Epithelial cell of proximal tubule (primary cell): ENCODE data around the gene RNF123. TPM values are rescaled to one million over a fixed set of nuclear protein-coding genes. Genes with fewer than 3 reads are reported as not detected.

Source experiments
- DNase-seq: peaks from one replicate; pipeline ENCODE4 v3.0.0-alpha.2; 2011; ENCODE audit warnings: low read depth
- H3K4me3 ChIP-seq: 2 replicates; pipeline ENCODE4 v1.5.1; 2011; ENCODE audit warnings: low read depth, mild to moderate bottlenecking, low read length
- CTCF ChIP-seq: conservative IDR thresholded peaks from 2 replicates; pipeline ENCODE4 v1.5.1; 2012; ENCODE audit warnings: low read depth, mild to moderate bottlenecking, low read length
- total RNA-seq: library from RNA; depleted of rRNA; stranded (reverse); fragments of >200 nt; gene quantifications from 2 replicates; pipeline ENCODE4 v1.2.3, GENCODE V29; 2015

Gene RNF123
- total RNA-seq, 1 donor from 2014 or later: 18.0 TPM

- TF ChIP-seq CTCF: no peak
- H3K4me3 ChIP-seq: no peak overlapping the region
- DNase-seq: no peak
Measured at GRCh38 chr3:49703956-49704355, 14.6 kb downstream of the RNF123 start.

GRCh38 chr3:49704629-49705028 lies 15.3 kb downstream of the RNF123 start:
- DNase-seq: no peak
- H3K4me3 ChIP-seq: no peak overlapping the region
- TF ChIP-seq CTCF: no peak

- DNase-seq: no peak
- no peak overlapping the region for H3K4me3 ChIP-seq
Measured at GRCh38 chr3:49705390-49705960, 16.1 kb downstream of the RNF123 start.

GRCh38 chr3:49706456-49707112 lies 17.2 kb downstream of the RNF123 start:
- no peak for TF ChIP-seq CTCF
- H3K4me3 ChIP-seq: no peak overlapping the region
- DNase-seq: no peak

More at GRCh38 chr3:49705390-49705960, 16.1 kb downstream of the RNF123 start:
- TF ChIP-seq CTCF: no peak

- DNase-seq: no peak
- H3K4me3 ChIP-seq: no peak overlapping the region
- TF ChIP-seq CTCF: no peak
Measured at GRCh38 chr3:49707113-49707480, 17.7 kb downstream of the RNF123 start.

GRCh38 chr3:49709852-49710251 lies 20.5 kb downstream of the RNF123 start:
- no peak for DNase-seq
- H3K4me3 ChIP-seq: no peak overlapping the region
- TF ChIP-seq CTCF: no peak

- no peak for DNase-seq
- no peak overlapping the region for H3K4me3 ChIP-seq
- TF ChIP-seq CTCF: no peak
Measured at GRCh38 chr3:49711489-49711888, 22.1 kb downstream of the RNF123 start.
